NT2/D1 (cell line): Measurements from ENCODE around the gene RAD9B.

Experiments
- SUZ12 ChIP-seq: IDR thresholded peaks from 2 replicates; pipeline ENCODE4 v1.6.1; 2011; ENCODE audit not compliant: insufficient read length, insufficient read depth; ENCODE audit errors: extremely low read depth
- YY1 ChIP-seq: IDR thresholded peaks from 2 replicates; pipeline ENCODE4 v1.6.1; 2011; ENCODE audit not compliant: insufficient read length, insufficient read depth

- no peak for TF ChIP-seq SUZ12
- TF ChIP-seq YY1 = no peak
Measured at GRCh38 chr12:110547090-110547489, 45.0 kb downstream of the RAD9B start.
